ENCODE results near the gene SKAP1. TPM values are rescaled to one million over a fixed set of nuclear protein-coding genes. Genes with fewer than 3 reads are reported as not detected.

Gene SKAP1
- total RNA-seq, 2 experiments from 2014 or later = 1.2 TPM; not detected in 1

- Histone ChIP-seq H4K20me1 (ENCODE audit: insufficient read depth, low read length) (no peaks in the 10 kb centered on the region), H3K4me3 (ENCODE audit: low read depth, low read length, poor library complexity, severe bottlenecking) (no peak overlapping the region), H3K79me2 (ENCODE audit: insufficient read depth, low read depth, low read length) (no peaks in the 10 kb centered on the region), H3K4me1 (ENCODE audit: insufficient read depth, low read length, poor library complexity, severe bottlenecking) (no peaks in the 10 kb centered on the region), H2AFZ (ENCODE audit: low read length) (no peak overlapping the region), H3K4me2 (ENCODE audit: low read length) (no peak overlapping the region), H3K9me3 (ENCODE audit: low read length) (no peaks in the 10 kb centered on the region), H3K9me2 (ENCODE audit: insufficient read depth, low read length) (no peaks in the 10 kb centered on the region), H3K27ac (ENCODE audit: low read depth, low read length, poor library complexity, severe bottlenecking) (no peak overlapping the region), H3K36me3 (ENCODE audit: insufficient read depth, low read length) (no peaks in the 10 kb centered on the region)
- TF ChIP-seq CTCF (conservative IDR thresholded peaks at IDR 0.05; ENCODE audit: low read length) = no peak
- no peak for TF ChIP-seq EZH2phosphoT487 (IDR thresholded peaks at IDR 0.05; ENCODE audit: borderline replicate concordance, low read depth, low read length)
- intact Hi-C loops (cut with micrococcal nuclease; ENCODE audit: unreplicated experiment) = no loop called here
- ChIA-PET CTCF (ENCODE audit: unreplicated experiment) (no interaction called here), POLR2A (interaction anchor here (1.0 kb wide), 1 partner anchor 18 kb away, joined by 3 read pairs; no protein-coding TSS in a partner anchor)
- no TSS peak for BruUV-seq (replicated peaks)
- no peak for DNase-seq (ENCODE audit: low spot score)
These were observed 235.9 kb downstream of the SKAP1 start for GRCh38 chr17:48194097-48194550.

- no peak for DNase-seq (ENCODE audit: low spot score)
- POLR2A ChIA-PET = interaction anchor here (1.1 kb wide), 1 partner anchor 9 kb away, joined by 4 read pairs; no protein-coding TSS in a partner anchor
These were observed 237.7 kb downstream of the SKAP1 start for GRCh38 chr17:48192321-48192731.

More at GRCh38 chr17:48192321-48192731, 237.7 kb downstream of the SKAP1 start:
- H3K4me1 ChIP-seq (ENCODE audit: insufficient read depth, low read length, poor library complexity, severe bottlenecking) = no peaks in the 10 kb centered on the region
- H3K9me3 ChIP-seq (ENCODE audit: low read length) = no peaks in the 10 kb centered on the region
- no peak overlapping the region for H3K4me3 ChIP-seq (ENCODE audit: low read depth, low read length, poor library complexity, severe bottlenecking)
- TF ChIP-seq EZH2phosphoT487 (IDR thresholded peaks at IDR 0.05; ENCODE audit: borderline replicate concordance, low read depth, low read length) = no peak
- TF ChIP-seq CTCF (conservative IDR thresholded peaks at IDR 0.05; ENCODE audit: low read length) = no peak
- no peak overlapping the region for H2AFZ ChIP-seq (ENCODE audit: low read length)
- BruUV-seq (replicated peaks) = no TSS peak
- intact Hi-C loops (cut with micrococcal nuclease; ENCODE audit: unreplicated experiment) = no loop called here
- no peak overlapping the region for H3K4me2 ChIP-seq (ENCODE audit: low read length)
- no peaks in the 10 kb centered on the region for H3K79me2 ChIP-seq (ENCODE audit: insufficient read depth, low read depth, low read length)
- H3K9me2 ChIP-seq (ENCODE audit: insufficient read depth, low read length) = no peaks in the 10 kb centered on the region
- no peak overlapping the region for H3K27ac ChIP-seq (ENCODE audit: low read depth, low read length, poor library complexity, severe bottlenecking)
- CTCF ChIA-PET (ENCODE audit: unreplicated experiment) = no interaction called here
- no peaks in the 10 kb centered on the region for H3K36me3 ChIP-seq (ENCODE audit: insufficient read depth, low read length)
- H4K20me1 ChIP-seq (ENCODE audit: insufficient read depth, low read length) = no peaks in the 10 kb centered on the region

All from OCI-LY7 (cell line).